Left kidney (tissue), 2 donors: ENCODE data around the gene CCL21. TPM values are rescaled to one million over a fixed set of nuclear protein-coding genes. Genes with fewer than 3 reads are reported as not detected.

Experiments
- DNase-seq: peaks from one replicate; pipeline ENCODE4 v3.0.0-alpha.2; 2013
- polyA plus RNA-seq: library from polyadenylated mRNA; unstranded; fragments of 120-200 nt; gene quantifications from one replicate; pipeline ENCODE4 v1.2.1, GENCODE V29; 2013; ENCODE audit not compliant: insufficient read length

CCL21 gene
- polyA plus RNA-seq, 1 donor, result 18.3 TPM

DNA sequence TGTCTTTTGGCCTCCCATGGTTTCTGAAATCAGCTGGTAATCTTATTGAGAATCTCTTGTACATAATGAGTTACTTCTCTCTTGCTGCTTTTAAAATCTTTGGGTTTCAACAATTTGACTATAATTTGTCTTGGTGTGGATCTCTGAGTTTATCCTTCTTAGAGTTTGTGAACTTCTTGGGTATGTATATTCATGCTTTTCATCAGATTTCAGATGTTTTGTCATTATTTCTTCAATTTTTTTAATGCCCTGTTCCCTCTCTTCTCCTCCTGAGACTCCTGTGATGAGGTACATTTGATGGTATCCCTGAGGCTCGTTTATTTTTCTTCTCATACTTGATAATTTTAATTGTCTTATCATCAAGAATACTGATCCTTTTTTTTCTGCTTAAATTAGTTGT, 2.2 kb upstream of the CCL21 start:
- DNase-seq, result no peak

DNA sequence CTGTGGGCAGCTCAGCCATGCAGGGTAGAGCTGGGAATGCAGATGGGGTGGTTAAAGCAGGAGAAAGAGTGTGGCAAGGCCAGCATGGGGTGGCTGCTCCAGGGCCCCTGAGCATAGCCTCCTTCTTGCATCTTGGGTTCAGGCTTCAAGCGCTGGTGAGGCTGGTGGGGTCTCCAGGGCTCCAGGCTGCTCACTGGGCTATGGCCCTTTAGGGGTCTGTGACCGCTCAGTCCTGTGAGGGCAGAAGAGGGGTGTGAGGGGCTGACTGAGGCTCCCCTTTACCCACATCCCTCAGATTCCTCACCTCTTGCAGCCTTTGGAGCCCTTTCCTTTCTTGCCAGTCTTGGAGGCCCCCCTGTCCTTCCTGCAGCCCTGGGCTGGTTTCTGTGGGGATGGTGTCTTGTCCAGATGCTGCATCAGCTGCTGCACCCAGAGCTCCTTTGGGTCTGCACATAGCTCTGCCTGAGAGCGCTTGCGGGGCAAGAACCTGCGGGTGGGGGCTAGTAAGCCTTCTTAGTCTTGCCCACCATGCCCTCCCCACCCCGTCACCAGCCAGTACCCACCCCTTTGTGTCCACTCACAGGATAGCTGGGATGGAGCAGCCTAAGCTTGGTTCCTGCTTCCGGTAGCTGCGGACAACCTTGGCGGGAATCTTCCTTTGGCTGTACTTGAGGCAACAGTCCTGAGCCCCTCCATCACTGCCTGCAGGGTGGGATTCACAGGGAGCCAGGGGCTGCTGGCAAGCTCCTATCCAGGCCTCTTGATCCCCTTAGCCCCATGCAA, 549 bp downstream of the CCL21 start:
- DNase-seq, result no peak

DNA sequence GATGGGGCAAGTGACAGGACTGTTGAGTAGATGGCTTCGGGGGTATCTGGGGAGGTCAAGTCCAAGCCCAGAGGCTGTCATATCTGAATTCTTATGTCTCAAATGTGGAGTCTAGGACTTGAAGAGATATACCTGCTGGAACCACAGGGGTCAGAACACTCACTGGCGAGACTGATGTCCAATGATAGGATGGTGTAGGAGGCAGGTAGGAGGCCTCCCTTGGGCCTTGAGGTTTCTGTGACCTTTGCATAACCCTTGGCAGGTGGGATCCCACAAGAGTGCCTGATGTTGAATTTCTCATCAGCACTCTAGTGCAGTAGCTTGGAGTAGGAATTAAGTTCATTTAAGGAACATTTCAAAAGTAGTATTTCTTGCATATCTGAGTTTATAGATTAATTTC, 2.8 kb downstream of the CCL21 start:
- no peak for DNase-seq

DNA sequence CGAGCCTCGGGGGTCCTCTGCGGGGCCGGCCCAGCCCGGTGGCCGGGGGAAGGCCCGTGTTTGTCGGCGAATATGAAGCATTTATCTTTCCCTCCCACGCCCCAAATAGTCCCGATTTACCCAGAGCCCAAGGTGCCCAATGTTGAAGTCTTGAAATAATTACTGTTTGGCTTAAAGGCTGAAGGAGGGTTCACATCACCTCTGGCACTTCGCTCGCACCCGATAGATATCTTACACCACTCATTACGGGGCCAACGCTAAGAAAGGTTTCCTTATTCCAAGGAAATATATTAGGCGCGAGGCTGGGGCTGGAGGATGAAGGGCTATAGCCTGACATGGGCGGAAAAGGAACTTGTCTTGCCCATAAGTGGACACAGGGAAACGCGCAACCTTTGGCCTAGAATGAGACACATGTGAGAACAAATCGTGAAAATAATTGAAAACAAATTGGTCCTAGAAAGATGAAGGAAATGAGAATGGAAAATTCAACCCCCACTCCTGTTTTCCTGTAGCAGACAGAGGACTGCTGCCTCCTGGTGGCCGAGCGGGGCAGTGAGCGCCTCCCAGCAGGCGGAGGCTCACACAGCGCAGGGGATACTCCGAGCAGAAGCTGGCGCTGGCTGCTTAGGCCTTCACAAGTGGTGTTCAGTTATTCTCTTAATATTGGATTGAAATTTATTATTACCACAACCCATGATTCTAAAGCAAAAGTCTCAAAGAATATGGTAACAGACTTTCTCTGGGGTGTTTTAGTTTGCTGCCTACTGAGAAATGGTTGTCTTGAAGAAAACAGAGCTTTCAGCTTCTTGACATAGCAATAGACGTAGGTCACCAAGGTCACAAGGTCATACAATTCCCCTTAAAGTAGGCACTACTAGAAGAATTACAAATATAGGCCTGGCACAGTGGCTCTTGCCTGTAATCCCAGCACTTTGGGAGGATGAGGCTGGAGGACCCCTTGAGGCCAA, 7.9 kb downstream of the CCL21 start:
- peak; percentile 71 for DNase-seq

- DNase-seq, result peak; percentile 71
Measured at GRCh38 chr9:34701023-34701768, 8.7 kb downstream of the CCL21 start.

- DNase-seq, result no peak
Measured at GRCh38 chr9:34694811-34695210, 15.1 kb downstream of the CCL21 start.

GRCh38 chr9:34693560-34693959, 16.4 kb downstream of the CCL21 start:
- no peak for DNase-seq

DNA sequence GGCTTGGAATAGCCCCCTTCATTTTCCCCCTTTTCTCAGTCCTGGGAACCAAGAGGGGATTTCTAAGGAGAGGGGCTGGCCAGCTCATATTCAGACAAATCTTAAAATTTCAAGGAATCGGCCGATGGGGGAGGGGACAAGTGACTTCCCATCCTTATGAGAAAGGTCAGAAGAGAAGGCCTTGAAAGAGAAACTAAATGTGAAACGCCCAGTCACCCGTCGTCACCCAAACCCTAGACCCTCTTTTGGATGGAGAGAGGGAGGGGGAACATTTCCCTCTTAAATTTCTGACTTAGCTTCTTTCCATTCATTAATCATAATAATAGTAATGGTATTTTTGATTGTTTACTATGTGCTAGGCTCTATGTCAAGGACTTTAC, 18.0 kb downstream of the CCL21 start:
- no peak for DNase-seq

GRCh38 chr9:34690983-34691935, 18.7 kb downstream of the CCL21 start, which contains the start of gene CCL19:
CCL19 (minus strand) TSS chr9:34691276; CDS start chr9:34691139, 137 bp downstream.
- DNase-seq, result no peak

GRCh38 chr9:34689512-34689911, 20.4 kb downstream of the CCL21 start:
- no peak for DNase-seq

- no peak for DNase-seq
Measured at GRCh38 chr9:34689116-34689470, 20.8 kb downstream of the CCL21 start.

DNA sequence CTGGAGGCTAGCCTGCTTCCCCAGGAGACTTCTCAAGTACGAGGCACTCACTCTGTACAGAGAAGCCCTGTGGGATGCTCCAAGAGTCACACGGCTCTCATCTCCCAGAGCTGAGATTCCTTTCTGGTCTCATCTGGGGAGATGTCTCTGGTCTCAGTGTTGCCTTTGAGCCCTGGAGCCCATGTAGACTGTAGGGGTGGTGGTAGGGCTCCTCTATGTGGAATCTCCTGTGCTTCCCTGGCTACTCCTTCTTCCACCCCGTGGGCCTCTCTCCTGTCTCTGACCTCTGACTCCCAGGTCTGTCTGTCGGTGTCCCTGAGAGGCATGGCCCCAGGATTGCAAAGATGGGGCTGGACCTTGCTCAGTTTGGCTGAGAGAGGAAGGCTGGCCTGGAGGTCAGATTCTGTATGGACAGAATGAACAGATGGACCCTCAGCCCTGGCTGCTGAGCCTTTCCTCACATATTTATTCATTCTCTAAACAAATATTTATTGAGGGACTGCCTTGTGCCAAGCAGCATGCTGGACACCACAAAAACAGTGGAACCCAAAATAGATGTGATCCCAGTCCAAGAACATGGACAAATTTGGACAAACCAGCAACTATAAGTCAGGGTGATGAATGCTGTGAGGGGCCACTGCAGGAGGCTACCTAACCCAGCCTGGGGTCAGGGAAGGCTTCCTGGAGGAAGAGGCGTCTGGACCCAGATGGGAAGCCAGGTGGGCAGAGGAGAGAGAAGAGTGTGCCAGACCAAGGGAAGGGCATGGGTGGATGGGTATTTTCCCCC, 21.4 kb downstream of the CCL21 start:
- DNase-seq, result no peak

DNA sequence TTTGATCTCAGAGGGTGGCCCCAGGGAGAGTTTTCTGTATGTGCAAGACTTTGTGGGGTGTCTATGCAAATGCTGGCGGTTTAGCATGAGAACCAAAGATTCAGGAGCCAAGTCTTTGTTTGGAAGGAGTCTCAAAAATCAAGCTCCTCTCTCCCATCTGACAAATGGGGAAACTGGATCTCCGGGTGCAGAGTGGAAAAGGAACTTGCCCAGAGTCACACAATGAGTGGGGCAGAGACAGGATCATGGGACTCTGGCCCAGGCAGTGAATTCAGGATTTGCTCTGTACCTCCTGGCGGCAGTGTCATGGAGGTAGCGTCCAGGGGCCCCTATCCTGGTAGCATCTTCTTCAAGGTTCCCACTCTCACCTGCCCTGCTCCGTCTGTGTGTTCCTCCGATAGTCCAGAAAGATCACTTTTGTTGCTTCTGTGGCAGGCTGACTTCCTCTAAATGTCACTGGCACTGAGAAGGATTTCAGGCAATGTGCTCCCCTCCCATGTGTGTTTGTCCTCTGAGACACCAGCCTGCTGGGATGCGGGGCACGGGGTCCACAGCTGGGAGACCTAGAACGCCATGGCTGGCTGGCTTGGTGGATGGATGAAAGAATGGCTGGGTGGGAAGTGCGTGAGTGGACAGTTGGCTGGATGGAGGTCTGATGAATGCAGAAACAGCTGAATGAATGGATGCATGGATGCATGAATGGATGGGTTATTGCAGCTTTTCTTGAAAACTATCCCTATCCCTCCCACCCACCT, 22.5 kb downstream of the CCL21 start:
- no peak for DNase-seq

- DNase-seq, result no peak
Measured at GRCh38 chr9:34686732-34687131, 23.2 kb downstream of the CCL21 start.

DNA sequence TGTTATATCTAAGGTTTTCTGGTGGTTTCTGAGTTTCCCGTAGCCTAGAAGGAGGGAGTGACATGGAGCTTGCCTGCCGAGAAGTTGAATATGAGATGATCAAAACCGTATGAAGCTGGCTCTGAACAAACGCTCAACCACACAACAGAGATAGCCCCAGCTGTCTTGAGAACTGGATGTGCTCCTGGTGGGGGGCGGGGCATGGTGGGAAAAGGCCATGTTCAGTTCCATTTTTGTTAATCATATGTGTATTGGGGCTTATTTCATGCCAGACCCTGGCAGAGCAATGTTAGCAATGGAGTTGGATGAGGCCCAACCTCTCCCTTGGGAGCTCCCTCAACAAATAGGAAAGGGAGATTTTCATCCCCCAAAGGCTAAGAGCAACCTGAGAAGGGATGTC, 23.7 kb downstream of the CCL21 start:
- DNase-seq, result no peak

DNA sequence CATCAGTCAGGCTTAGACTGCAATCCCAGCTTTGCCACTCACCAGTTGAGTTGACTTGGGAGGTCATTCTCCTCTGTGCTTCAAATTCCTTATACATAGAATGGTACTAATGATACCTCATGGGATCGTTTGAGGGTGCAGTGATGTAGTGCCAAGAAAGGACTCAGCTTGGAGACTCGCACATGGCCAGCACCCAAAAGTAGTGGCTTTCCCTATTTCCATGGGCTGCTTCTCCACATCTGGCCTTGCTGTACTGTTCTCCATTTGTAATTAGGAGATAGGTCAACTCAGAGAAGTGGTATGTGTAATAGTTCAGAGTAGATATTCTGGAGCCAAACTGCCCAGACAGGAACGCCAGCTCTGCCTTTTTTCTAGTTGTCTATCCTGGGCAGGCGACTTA, 24.3 kb downstream of the CCL21 start:
- no peak for DNase-seq

- DNase-seq, result no peak
Measured at GRCh38 chr9:34684816-34685215, 25.1 kb downstream of the CCL21 start.

GRCh38 chr9:34684145-34684544, 25.8 kb downstream of the CCL21 start:
- no peak for DNase-seq

- no peak for DNase-seq
Measured at GRCh38 chr9:34675869-34676268, 34.1 kb downstream of the CCL21 start.
